Stimulated activated CD4-positive, alpha-beta T cell treated with anti-CD3 and anti-CD28 coated beads, Interleukin-2, amount 100 ng/mL, for 4 hours (primary cell): ENCODE measurements around the gene UGGT1.

Experiments
- DNase-seq: peaks from one replicate; pipeline ENCODE4 v3.0.0-alpha.2; 2020; ENCODE audit warnings: low read depth

Gene UGGT1

GRCh38 chr2:128219891-128220290 is 128.9 kb downstream of the UGGT1 start:
- no peak for DNase-seq

- no peak for DNase-seq
Measured at GRCh38 chr2:128227862-128228261, 136.9 kb downstream of the UGGT1 start.

GRCh38 chr2:128228894-128229293 is 137.9 kb downstream of the UGGT1 start:
- DNase-seq, result no peak

- peak; percentile 74 for DNase-seq
Measured at GRCh38 chr2:128232965-128233789, 142.2 kb downstream of the UGGT1 start.

- DNase-seq, result no peak
Measured at GRCh38 chr2:128233790-128234395, 142.9 kb downstream of the UGGT1 start.

- no peak for DNase-seq
Measured at GRCh38 chr2:128234613-128235012, 143.6 kb downstream of the UGGT1 start.

- no peak for DNase-seq
Measured at GRCh38 chr2:128235581-128235980, 144.6 kb downstream of the UGGT1 start.

GRCh38 chr2:128236491-128237035 is 145.6 kb downstream of the UGGT1 start:
- DNase-seq, result no peak

- DNase-seq, result no peak
Measured at GRCh38 chr2:128237081-128237534, 146.1 kb downstream of the UGGT1 start.

- no peak for DNase-seq
Measured at GRCh38 chr2:128237911-128238697, 147.1 kb downstream of the UGGT1 start.

- no peak for DNase-seq
Measured at GRCh38 chr2:128241896-128242295, 150.9 kb downstream of the UGGT1 start.
